ENCODE measurements around the gene ARIH1. TPM values are rescaled to one million over a fixed set of nuclear protein-coding genes. Genes with fewer than 3 reads are reported as not detected.

Gene ARIH1
- total and polyA plus RNA-seq, 10 of the 15 experiments (the other 5 are each of a cell fraction or from before 2014, with no cell fraction given), result 14.7 to 99.5 (median 26.5) TPM

DNA sequence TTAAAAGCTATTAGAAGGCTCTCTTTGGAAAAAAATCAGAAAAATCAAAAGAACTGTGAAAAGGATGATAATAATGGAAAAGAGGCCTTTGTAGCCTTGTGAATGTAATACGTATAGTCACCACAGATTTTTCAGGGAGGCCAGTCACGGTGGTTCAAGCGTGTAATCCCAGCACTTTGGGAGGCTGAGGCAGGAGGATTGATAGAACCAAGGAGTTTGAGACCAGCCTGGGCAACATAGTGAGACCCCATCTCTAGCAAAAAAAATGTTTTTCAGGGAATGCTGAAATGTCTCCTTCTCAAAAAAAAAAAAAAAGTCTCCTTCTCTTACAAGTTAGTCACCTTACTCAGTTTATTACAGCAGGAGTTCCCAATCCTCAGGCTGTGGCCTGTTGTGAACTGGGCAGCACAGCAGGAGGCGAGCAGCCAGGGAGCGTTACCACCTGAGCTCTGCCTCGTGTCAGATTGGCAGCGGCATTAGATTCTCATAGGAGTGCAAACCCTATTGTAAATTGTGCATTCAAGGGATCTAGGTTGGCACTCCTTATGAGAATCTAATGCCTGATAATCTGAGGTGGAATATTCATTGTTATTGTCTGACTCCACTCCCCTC is 15.9 kb downstream of the ARIH1 start:
- Histone ChIP-seq H3K9ac (ENCODE audit: control insufficient read depth, insufficient read depth, low read length) (no peak overlapping the region), H3K27ac (ENCODE audit: control insufficient read depth, insufficient read depth) (no peak overlapping the region), H3K27me3 (replicated peaks in 1 of 2; ENCODE audit: control insufficient read depth in 2 of 2, insufficient read depth in 2 of 2, low read length in 1 of 2) (no peaks in the 10 kb centered on the region), H3K79me2 (ENCODE audit: control insufficient read depth, insufficient read depth, low read length) (peaks cover 84% of the 10 kb centered on the region), H3K4me1 (ENCODE audit: control insufficient read depth, insufficient read depth, low read length) (peaks cover 3% of the 10 kb centered on the region; the same call in 1 of the 2 replicates), H3K36me3 (ENCODE audit: control insufficient read depth in 2 of 2, insufficient read depth in 2 of 2, low read length in 1 of 2) (peaks cover 2% of the 10 kb centered on the region in 2 experiments; a peak in 3 of 4 replicates), H3K4me3 (no peak overlapping the region), H3K9me3 (replicated peaks; ENCODE audit: control insufficient read depth, insufficient read depth, low read length) (no peaks in the 10 kb centered on the region), H3K4me2 (ENCODE audit: control insufficient read depth, insufficient read depth) (no peak overlapping the region), H2AFZ (ENCODE audit: control insufficient read depth, low read depth, low read length) (no peak overlapping the region), H4K20me1 (ENCODE audit: control insufficient read depth, insufficient read depth) (no peaks in the 10 kb centered on the region)
- RAD21 ChIA-PET (ENCODE audit: unreplicated experiment), result no interaction called here
- BruUV-seq (replicated peaks), result no TSS peak
- no peak for ATAC-seq
- over 99% methylated on average over 7 of the region's 7 CpGs for WGBS (ENCODE audit: insufficient coverage, insufficient replicate concordance, low lambda C conversion rate, missing lambda C conversion rate)
- intact Hi-C loops (cut with micrococcal nuclease; ENCODE audit: unreplicated experiment) (no loop called here), in situ Hi-C loops (cut with MboI) (no loop called here)
- CTCF ChIA-PET, result interaction anchor here (1.8 kb wide), 1 partner anchor 11 kb away, joined by 4 read pairs; no protein-coding TSS in a partner anchor
- POLR2A ChIA-PET, result interaction anchor here (0.7 kb wide), 1 partner anchor 590 kb away, joined by 3 read pairs; no protein-coding TSS in a partner anchor
- FAIRE-seq, result no peak
- SMC1A ChIA-PET (ENCODE audit: uncharacterized antibody, unreplicated experiment), result no interaction called here
- no peak for DNase-seq (ENCODE audit: low read depth, low spot score)
- TF ChIP-seq MTA2 (IDR thresholded peaks at IDR 0.05; ENCODE audit: low read depth) (no peak), CHD1 (IDR thresholded peaks at IDR 0.05; ENCODE audit: low read depth, low read length) (no peak), MYB (IDR thresholded peaks at IDR 0.05; ENCODE audit: borderline replicate concordance, low read depth, low read length) (no peak), ZNF274 (IDR thresholded peaks at IDR 0.05; ENCODE audit: insufficient read depth, insufficient read length) (no peak), SP1 (IDR thresholded peaks at IDR 0.05; ENCODE audit: low read depth, low read length) (no peak), CBX3 (IDR thresholded peaks at IDR 0.05; ENCODE audit: borderline replicate concordance, low read depth) (no peak), NFIC (IDR thresholded peaks at IDR 0.05; ENCODE audit: low read depth, low read length) (no peak), DPF2 (IDR thresholded peaks at IDR 0.05) (no peak), BRCA1 (IDR thresholded peaks at IDR 0.05; ENCODE audit: low read depth, low read length) (no peak), NR2F1 (conservative IDR thresholded peaks at IDR 0.05) (no peak), CHD4 (IDR thresholded peaks at IDR 0.05) (no peak), KLF5 (IDR thresholded peaks at IDR 0.05; ENCODE audit: partially characterized antibody) (no peak)
- TF ChIP-seq, protein P1, sequence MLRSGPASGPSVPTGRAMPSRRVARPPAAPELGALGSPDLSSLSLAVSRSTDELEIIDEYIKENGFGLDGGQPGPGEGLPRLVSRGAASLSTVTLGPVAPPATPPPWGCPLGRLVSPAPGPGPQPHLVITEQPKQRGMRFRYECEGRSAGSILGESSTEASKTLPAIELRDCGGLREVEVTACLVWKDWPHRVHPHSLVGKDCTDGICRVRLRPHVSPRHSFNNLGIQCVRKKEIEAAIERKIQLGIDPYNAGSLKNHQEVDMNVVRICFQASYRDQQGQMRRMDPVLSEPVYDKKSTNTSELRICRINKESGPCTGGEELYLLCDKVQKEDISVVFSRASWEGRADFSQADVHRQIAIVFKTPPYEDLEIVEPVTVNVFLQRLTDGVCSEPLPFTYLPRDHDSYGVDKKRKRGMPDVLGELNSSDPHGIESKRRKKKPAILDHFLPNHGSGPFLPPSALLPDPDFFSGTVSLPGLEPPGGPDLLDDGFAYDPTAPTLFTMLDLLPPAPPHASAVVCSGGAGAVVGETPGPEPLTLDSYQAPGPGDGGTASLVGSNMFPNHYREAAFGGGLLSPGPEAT (IDR thresholded peaks at IDR 0.05; ENCODE audit: low read depth), result no peak
- TF ChIP-seq, protein P2, sequence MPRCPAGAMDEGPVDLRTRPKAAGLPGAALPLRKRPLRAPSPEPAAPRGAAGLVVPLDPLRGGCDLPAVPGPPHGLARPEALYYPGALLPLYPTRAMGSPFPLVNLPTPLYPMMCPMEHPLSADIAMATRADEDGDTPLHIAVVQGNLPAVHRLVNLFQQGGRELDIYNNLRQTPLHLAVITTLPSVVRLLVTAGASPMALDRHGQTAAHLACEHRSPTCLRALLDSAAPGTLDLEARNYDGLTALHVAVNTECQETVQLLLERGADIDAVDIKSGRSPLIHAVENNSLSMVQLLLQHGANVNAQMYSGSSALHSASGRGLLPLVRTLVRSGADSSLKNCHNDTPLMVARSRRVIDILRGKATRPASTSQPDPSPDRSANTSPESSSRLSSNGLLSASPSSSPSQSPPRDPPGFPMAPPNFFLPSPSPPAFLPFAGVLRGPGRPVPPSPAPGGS (IDR thresholded peaks at IDR 0.05; ENCODE audit: borderline replicate concordance, insufficient read depth, low read depth, low read length, poor library complexity, severe bottlenecking), result no peak
- TF ChIP-seq, protein P3, sequence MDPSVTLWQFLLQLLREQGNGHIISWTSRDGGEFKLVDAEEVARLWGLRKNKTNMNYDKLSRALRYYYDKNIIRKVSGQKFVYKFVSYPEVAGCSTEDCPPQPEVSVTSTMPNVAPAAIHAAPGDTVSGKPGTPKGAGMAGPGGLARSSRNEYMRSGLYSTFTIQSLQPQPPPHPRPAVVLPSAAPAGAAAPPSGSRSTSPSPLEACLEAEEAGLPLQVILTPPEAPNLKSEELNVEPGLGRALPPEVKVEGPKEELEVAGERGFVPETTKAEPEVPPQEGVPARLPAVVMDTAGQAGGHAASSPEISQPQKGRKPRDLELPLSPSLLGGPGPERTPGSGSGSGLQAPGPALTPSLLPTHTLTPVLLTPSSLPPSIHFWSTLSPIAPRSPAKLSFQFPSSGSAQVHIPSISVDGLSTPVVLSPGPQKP (IDR thresholded peaks at IDR 0.05; ENCODE audit: low read depth, low read length), result no peak
- TF ChIP-seq, protein P4, sequence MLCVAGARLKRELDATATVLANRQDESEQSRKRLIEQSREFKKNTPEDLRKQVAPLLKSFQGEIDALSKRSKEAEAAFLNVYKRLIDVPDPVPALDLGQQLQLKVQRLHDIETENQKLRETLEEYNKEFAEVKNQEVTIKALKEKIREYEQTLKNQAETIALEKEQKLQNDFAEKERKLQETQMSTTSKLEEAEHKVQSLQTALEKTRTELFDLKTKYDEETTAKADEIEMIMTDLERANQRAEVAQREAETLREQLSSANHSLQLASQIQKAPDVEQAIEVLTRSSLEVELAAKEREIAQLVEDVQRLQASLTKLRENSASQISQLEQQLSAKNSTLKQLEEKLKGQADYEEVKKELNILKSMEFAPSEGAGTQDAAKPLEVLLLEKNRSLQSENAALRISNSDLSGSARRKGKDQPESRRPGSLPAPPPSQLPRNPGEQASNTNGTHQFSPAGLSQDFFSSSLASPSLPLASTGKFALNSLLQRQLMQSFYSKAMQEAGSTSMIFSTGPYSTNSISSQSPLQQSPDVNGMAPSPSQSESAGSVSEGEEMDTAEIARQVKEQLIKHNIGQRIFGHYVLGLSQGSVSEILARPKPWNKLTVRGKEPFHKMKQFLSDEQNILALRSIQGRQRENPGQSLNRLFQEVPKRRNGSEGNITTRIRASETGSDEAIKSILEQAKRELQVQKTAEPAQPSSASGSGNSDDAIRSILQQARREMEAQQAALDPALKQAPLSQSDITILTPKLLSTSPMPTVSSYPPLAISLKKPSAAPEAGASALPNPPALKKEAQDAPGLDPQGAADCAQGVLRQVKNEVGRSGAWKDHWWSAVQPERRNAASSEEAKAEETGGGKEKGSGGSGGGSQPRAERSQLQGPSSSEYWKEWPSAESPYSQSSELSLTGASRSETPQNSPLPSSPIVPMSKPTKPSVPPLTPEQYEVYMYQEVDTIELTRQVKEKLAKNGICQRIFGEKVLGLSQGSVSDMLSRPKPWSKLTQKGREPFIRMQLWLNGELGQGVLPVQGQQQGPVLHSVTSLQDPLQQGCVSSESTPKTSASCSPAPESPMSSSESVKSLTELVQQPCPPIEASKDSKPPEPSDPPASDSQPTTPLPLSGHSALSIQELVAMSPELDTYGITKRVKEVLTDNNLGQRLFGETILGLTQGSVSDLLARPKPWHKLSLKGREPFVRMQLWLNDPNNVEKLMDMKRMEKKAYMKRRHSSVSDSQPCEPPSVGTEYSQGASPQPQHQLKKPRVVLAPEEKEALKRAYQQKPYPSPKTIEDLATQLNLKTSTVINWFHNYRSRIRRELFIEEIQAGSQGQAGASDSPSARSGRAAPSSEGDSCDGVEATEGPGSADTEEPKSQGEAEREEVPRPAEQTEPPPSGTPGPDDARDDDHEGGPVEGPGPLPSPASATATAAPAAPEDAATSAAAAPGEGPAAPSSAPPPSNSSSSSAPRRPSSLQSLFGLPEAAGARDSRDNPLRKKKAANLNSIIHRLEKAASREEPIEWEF (IDR thresholded peaks at IDR 0.05; ENCODE audit: insufficient replicate concordance, low read depth, low read length), result no peak

Measured in GM12878 (cell line).